Measurements from ENCODE around the gene NFAT5.

- TF ChIP-seq HINFP (tag; conservative IDR thresholded peaks at IDR 0.05; ENCODE audit: low read depth) (no peak), ETV6 (IDR thresholded peaks at IDR 0.05; ENCODE audit: borderline replicate concordance in 1 of 2, low read depth in 2 of 2, low read length in 1 of 2) (no peak), ETV6 (CRISPR knock-in tag; IDR thresholded peaks at IDR 0.05; ENCODE audit: borderline replicate concordance) (no peak), KLF1 (tag; IDR thresholded peaks at IDR 0.05) (no peak), CHD4 (IDR thresholded peaks at IDR 0.05; ENCODE audit: insufficient read depth, insufficient replicate concordance, low read depth, low read length, poor library complexity, severe bottlenecking) (no peak), HCFC1 (IDR thresholded peaks at IDR 0.05; ENCODE audit: low read depth, low read length) (no peak), BRF2 (IDR thresholded peaks at IDR 0.05; ENCODE audit: borderline replicate concordance, insufficient read depth, insufficient read length) (no peak), RBM25 (IDR thresholded peaks at IDR 0.05; ENCODE audit: low read depth, low read length, severe bottlenecking) (no peak), MXI1 (IDR thresholded peaks at IDR 0.05; ENCODE audit: low read depth, low read length) (no peak), RERE (CRISPR knock-in tag; IDR thresholded peaks at IDR 0.05; ENCODE audit: borderline replicate concordance) (no peak), EP300 (IDR thresholded peaks at IDR 0.05; ENCODE audit: low read length) (no peak)
Measured at GRCh38 chr16:69744363-69745231, 178.8 kb downstream of the NFAT5 start.

All from K562 (cell line).